GM18526 (cell line): ENCODE data around the gene ZC2HC1B.

Experiments used
- POLR2A ChIP-seq: IDR thresholded peaks from 3 replicates; pipeline ENCODE4 v1.6.1; 2011; ENCODE audit not compliant: insufficient read length; ENCODE audit errors: extremely low read depth

ZC2HC1B gene

GRCh38 chr6:143912671-143913070 lies 48.4 kb downstream of the ZC2HC1B start:
- no peak for TF ChIP-seq POLR2A

- TF ChIP-seq POLR2A, result no peak
These were observed 64.6 kb downstream of the ZC2HC1B start for GRCh38 chr6:143928853-143929252.

- no peak for TF ChIP-seq POLR2A
These were observed 65.7 kb downstream of the ZC2HC1B start for GRCh38 chr6:143929975-143930374.

DNA sequence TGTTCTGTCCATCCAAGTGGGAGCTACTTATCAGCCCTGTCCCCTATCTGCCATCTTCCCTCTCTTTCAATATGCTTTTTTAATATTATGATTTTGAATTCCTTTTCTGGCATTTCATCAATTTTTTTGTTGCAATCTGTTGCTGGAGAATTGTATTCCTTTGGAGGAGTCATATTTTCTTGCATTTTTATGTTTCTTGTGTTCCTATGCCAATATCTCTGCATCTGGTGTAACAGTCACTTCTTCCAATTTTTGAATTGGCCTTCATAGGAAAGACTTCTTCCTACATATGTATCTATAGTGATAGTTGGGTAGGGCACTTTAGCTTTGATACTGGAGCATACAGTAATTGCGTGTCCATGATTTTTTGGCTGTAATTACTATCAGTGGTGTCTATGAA lies 70.1 kb downstream of the ZC2HC1B start:
- no peak for TF ChIP-seq POLR2A

DNA sequence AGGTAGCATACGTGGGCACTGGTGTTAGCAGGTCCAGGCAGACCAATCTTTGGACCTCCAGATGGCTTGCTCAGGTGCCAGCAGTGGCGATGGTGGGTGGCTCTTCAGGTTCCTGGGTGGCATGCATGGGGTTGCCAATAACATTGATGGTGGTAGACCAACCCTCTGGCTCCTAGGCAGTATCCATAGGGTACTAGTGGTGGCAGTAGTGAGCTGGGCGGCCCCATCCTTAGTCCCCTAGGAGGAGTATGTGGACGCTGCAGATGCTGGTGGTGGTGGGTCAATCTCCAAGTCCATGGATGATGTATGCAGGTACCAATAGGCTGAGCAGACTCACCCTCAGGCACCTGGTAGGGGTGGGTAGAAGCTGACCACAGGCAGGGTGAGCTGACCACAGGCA lies 70.6 kb downstream of the ZC2HC1B start:
- TF ChIP-seq POLR2A, result no peak

- no peak for TF ChIP-seq POLR2A
These were observed 72.1 kb downstream of the ZC2HC1B start for GRCh38 chr6:143936347-143936746.

- no peak for TF ChIP-seq POLR2A
These were observed 72.7 kb downstream of the ZC2HC1B start for GRCh38 chr6:143936778-143937667.

- TF ChIP-seq POLR2A, result no peak
These were observed 73.3 kb downstream of the ZC2HC1B start for GRCh38 chr6:143937668-143937970.

DNA sequence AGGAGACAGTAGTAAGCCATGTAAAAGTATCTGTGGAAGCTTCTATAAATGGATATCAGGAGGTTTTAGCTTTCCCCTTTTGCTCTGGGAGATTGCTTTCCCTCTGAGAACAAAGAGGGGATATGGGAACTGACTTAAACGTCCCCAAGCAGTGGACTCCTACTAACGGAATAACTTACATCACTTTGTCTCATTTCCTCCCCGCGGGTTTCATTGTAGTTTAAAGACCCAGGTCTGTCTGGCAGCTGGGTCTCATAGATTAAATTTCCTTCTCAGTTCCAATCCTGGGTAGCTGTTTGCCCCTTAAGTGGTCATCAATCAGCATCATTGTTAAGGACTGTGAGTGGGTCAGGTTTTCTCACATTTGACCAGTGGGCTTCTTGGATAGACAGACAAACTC lies 75.1 kb downstream of the ZC2HC1B start:
- no peak for TF ChIP-seq POLR2A

DNA sequence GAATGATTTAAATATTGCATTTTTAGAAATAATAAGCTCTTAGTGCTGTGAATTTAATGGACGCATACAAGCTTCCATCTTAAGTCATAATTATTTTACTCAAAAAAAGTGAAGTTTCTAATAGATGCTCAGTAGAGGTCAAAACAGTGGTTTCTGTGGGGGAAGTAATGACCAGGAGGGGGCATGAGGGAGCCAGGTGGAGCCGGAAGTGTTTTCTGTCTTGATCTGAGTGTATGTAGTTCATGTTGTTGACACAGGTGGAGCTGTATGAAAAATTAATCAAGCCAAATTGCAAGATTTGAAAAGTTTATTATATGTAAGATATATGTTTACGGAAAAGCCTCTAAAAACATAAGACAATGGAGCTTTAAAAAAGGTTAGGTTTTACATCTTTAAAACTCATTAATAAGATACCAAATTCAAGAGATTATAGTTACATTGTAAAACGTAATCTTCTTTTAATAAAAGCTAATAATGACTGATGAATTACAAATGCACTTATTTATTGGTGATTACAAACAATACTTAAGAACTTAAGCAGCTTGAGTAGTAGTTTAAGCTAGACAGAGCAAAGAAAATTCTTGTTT lies 75.8 kb downstream of the ZC2HC1B start:
- no peak for TF ChIP-seq POLR2A

- no peak for TF ChIP-seq POLR2A
These were observed 77.8 kb downstream of the ZC2HC1B start for GRCh38 chr6:143941852-143942627.

DNA sequence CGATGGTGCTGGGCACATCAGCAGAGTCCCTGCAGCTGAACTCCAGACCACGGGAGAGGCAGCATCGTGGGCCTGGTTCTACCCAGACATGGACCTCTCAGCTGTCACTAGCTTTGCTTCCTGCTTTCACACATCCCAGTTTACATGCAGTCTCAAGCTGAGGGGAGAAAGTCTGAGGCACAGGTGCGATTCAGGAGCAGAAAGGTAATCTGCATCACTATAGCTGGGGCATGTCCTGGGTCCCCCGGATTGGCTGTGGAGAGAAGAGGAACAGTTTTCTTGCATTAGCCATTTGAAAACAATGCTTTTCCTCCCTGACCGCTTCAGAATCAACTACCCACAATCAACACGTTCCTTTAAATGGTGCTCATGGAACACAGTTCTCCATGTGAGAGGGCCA lies 83.9 kb downstream of the ZC2HC1B start:
- no peak for TF ChIP-seq POLR2A

- no peak for TF ChIP-seq POLR2A
These were observed 85.3 kb downstream of the ZC2HC1B start for GRCh38 chr6:143949535-143949934.

DNA sequence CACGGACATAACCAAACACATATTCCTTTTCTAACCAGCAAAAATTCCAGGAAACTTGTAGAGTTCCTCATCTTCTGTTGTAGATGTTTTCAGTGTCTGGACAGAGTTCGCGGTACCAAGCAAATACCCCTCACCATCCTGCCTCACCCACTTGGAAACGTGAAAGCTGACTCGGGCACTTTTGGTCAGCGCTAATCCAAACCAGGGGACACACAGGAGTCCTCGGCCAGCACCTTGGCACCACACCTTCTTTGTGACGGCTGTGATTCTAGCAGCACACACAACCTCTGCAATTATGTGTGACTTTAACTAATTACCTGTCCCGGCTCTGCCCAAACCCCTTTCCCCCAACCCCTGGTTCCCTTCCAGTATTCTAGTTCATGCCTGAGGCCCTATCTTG lies 85.7 kb downstream of the ZC2HC1B start:
- TF ChIP-seq POLR2A, result no peak

- no peak for TF ChIP-seq POLR2A
These were observed 86.6 kb downstream of the ZC2HC1B start for GRCh38 chr6:143950875-143951274.
